ENCODE measurements around the gene MYO9B.

- TF ChIP-seq EZH2phosphoT487 (IDR thresholded peaks at IDR 0.05; ENCODE audit: insufficient read depth, low read depth) (no peak), EZH2 (IDR thresholded peaks at IDR 0.05; ENCODE audit: insufficient read depth, poor library complexity, severe bottlenecking) (no peak)
Measured at GRCh38 chr19:17172624-17173345, 97.2 kb downstream of the MYO9B start.

Data from GM23248 (cell line).